HEK293 (cell line): ENCODE data around the gene RAB3GAP2.
A peak's percentile ranks its signal among the peaks of the same experiment; 100 is the strongest.

Experiments used
- BCL11B ChIP-seq: fragments of 450-650 bp; formaldehyde crosslinking; IDR thresholded peaks from 2 replicates; pipeline ENCODE4 v1.5.1; 2016; ENCODE audit warnings: low read depth, missing biosample characterization, missing genetic modification characterization
- GLI4 ChIP-seq: fragments of 450-650 bp; formaldehyde crosslinking; IDR thresholded peaks from 2 replicates; pipeline ENCODE4 v1.5.1; 2016; ENCODE audit warnings: missing biosample characterization, missing genetic modification characterization
- HOXA7 ChIP-seq: sonication (generic); formaldehyde crosslinking; IDR thresholded peaks from 2 replicates; pipeline ENCODE4 v1.8.1; 2022; ENCODE audit warnings: missing genetic modification reagents, borderline replicate concordance
- HOXD13 ChIP-seq: sonication (generic); formaldehyde crosslinking; IDR thresholded peaks from 2 replicates; pipeline ENCODE4 v1.8.0; 2022; ENCODE audit warnings: missing genetic modification reagents, borderline replicate concordance
- IKZF3 ChIP-seq: fragments of 450-650 bp; IDR thresholded peaks from 2 replicates; pipeline ENCODE4 v1.5.0; 2018; ENCODE audit warnings: missing biosample characterization, mild to moderate bottlenecking, missing genetic modification characterization, moderate library complexity
- KLF1 ChIP-seq: fragments of 450-650 bp; formaldehyde crosslinking; IDR thresholded peaks from 2 replicates; pipeline ENCODE4 v1.5.1; 2016; ENCODE audit warnings: missing biosample characterization, missing genetic modification characterization
- PRDM6 ChIP-seq: fragments of 450-650 bp; formaldehyde crosslinking; IDR thresholded peaks from 2 replicates; pipeline ENCODE4 v1.5.1; 2017; ENCODE audit warnings: missing biosample characterization, missing genetic modification characterization
- TCF7L2 ChIP-seq: IDR thresholded peaks from 2 replicates; pipeline ENCODE4 v1.6.1; 2011; ENCODE audit warnings: low read depth, mild to moderate bottlenecking, inconsistent platforms, low read length, moderate library complexity, borderline replicate concordance
- TSHZ1 ChIP-seq: fragments of 450-650 bp; formaldehyde crosslinking; IDR thresholded peaks from 2 replicates; pipeline ENCODE4 v1.5.1; 2016; ENCODE audit warnings: missing biosample characterization, missing genetic modification characterization, borderline replicate concordance
- ZBTB11 ChIP-seq: fragments of 450-650 bp; formaldehyde crosslinking; conservative IDR thresholded peaks from 2 replicates; pipeline ENCODE4 v1.5.1; 2016; ENCODE audit warnings: low read depth, missing biosample characterization, missing genetic modification characterization
- ZBTB48 ChIP-seq: fragments of 450-650 bp; formaldehyde crosslinking; IDR thresholded peaks from 2 replicates; pipeline ENCODE4 v1.5.1; 2016; ENCODE audit warnings: missing biosample characterization, missing genetic modification characterization
- ZFP69B ChIP-seq: fragments of 450-650 bp; formaldehyde crosslinking; IDR thresholded peaks from 2 replicates; pipeline ENCODE4 v1.5.1; 2016; ENCODE audit warnings: missing biosample characterization, missing genetic modification characterization
- ZNF157 ChIP-seq: fragments of 450-650 bp; formaldehyde crosslinking; IDR thresholded peaks from 2 replicates; pipeline ENCODE4 v1.5.1; 2016; ENCODE audit warnings: missing biosample characterization, missing genetic modification characterization
- ZNF214 ChIP-seq: fragments of 450-650 bp; formaldehyde crosslinking; IDR thresholded peaks from 2 replicates; pipeline ENCODE4 v1.5.1; 2017; ENCODE audit warnings: missing biosample characterization, mild to moderate bottlenecking, missing genetic modification characterization, borderline replicate concordance
- ZNF24 ChIP-seq: fragments of 450-650 bp; formaldehyde crosslinking; IDR thresholded peaks from 2 replicates; pipeline ENCODE4 v1.5.1; 2016; ENCODE audit warnings: missing biosample characterization, missing genetic modification characterization
- ZNF302 ChIP-seq: fragments of 450-650 bp; formaldehyde crosslinking; IDR thresholded peaks from 2 replicates; pipeline ENCODE4 v1.5.1; 2016; ENCODE audit warnings: missing biosample characterization, missing genetic modification characterization, low read depth
- ZNF510 ChIP-seq: fragments of 450-650 bp; formaldehyde crosslinking; IDR thresholded peaks from 2 replicates; pipeline ENCODE4 v1.5.1; 2018; ENCODE audit warnings: mild to moderate bottlenecking, missing genetic modification characterization, missing biosample characterization; ENCODE audit not compliant: insufficient replicate concordance
- ZNF518A ChIP-seq: fragments of 450-650 bp; formaldehyde crosslinking; conservative IDR thresholded peaks from 2 replicates; pipeline ENCODE4 v1.5.1; 2016; ENCODE audit warnings: low read depth, missing biosample characterization, missing genetic modification characterization
- ZNF548 ChIP-seq: fragments of 450-650 bp; formaldehyde crosslinking; IDR thresholded peaks from 2 replicates; pipeline ENCODE4 v1.5.1; 2016; ENCODE audit warnings: missing biosample characterization, missing genetic modification characterization
- ZNF549 ChIP-seq: fragments of 450-650 bp; IDR thresholded peaks from 2 replicates; pipeline ENCODE4 v1.5.1; 2018; ENCODE audit warnings: missing biosample characterization, missing genetic modification characterization, mild to moderate bottlenecking, inconsistent platforms, moderate library complexity
- ZNF558 ChIP-seq: fragments of 450-650 bp; formaldehyde crosslinking; IDR thresholded peaks from 2 replicates; pipeline ENCODE4 v1.5.1; 2016; ENCODE audit warnings: missing biosample characterization, missing genetic modification characterization
- ZNF639 ChIP-seq: fragments of 450-650 bp; formaldehyde crosslinking; IDR thresholded peaks from 2 replicates; pipeline ENCODE4 v1.5.1; 2016; ENCODE audit warnings: missing biosample characterization, missing genetic modification characterization
- ZNF701 ChIP-seq: fragments of 450-650 bp; formaldehyde crosslinking; IDR thresholded peaks from 2 replicates; pipeline ENCODE4 v1.5.1; 2016; ENCODE audit warnings: missing biosample characterization, missing genetic modification characterization
- ZNF768 ChIP-seq: fragments of 450-650 bp; formaldehyde crosslinking; IDR thresholded peaks from 2 replicates; pipeline ENCODE4 v1.5.1; 2018; ENCODE audit warnings: missing biosample characterization, mild to moderate bottlenecking, missing genetic modification characterization

RAB3GAP2 gene

GRCh38 chr1:220300442-220301121 is 28.3 kb upstream of the RAB3GAP2 start (continued):
- TF ChIP-seq ZFP69B (tag by site-specific recombination) (peak; percentile 68; the same call in 1 of the 2 replicates), BCL11B (no peak), ZNF157 (tag by site-specific recombination) (no peak), IKZF3 (tag by site-specific recombination) (peak; percentile 98), PRDM6 (tag by site-specific recombination) (no peak), ZNF24 (tag by site-specific recombination) (peak; percentile 91), ZBTB11 (no peak), ZNF548 (tag by site-specific recombination) (no peak), ZBTB48 (no peak), ZNF518A (tag by site-specific recombination) (peak; percentile 91), HOXD13 (CRISPR knock-in tag) (no peak), TCF7L2 (no peak), GLI4 (tag by site-specific recombination) (no peak), ZNF768 (tag by site-specific recombination) (no peak), ZNF558 (tag by site-specific recombination) (peak; percentile 87), ZNF549 (tag by site-specific recombination) (no peak), TSHZ1 (tag by site-specific recombination) (peak; percentile 47; the same call in 1 of the 2 replicates), ZNF701 (tag by site-specific recombination) (no peak), ZNF214 (tag by site-specific recombination) (no peak), HOXA7 (CRISPR knock-in tag) (no peak), ZNF302 (tag by site-specific recombination) (no peak), ZNF639 (tag by site-specific recombination) (peak; percentile 78), ZNF510 (tag by site-specific recombination) (no peak), KLF1 (tag by site-specific recombination) (no peak)
